ENCODE results near the gene GPX6. TPM values are rescaled to one million over a fixed set of nuclear protein-coding genes. Genes with fewer than 3 reads are reported as not detected.

The GPX6 gene
- total RNA-seq, 1 experiment from 2014 or later: not detected

DNA sequence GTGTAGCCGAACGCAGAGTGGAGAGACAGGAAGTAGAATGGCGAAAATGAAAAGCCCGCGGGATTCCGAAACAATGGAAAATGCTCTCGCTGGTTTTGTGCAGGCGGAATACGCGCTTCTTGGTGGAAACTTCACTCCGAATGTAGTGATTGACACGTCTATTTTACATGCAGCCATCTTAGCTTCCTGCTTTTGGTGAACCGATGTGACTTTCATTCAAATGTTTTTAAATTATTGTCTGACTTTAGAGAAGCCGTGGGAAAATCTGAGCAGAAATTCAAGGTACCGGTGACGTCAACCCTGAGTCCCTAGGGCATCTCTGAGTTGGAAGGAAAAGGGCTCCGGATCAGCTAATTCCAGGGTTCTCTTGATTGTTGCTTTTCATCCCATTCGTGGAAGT is 21.5 kb upstream of the GPX6 start:
- Histone ChIP-seq H3K9me3 (ENCODE audit: control insufficient read depth in 1 of 2, insufficient read depth in 1 of 2, low read depth in 1 of 2, low read length in 2 of 2) (no peaks in the 10 kb centered on the region), H3K4me3 (replicated peaks in 1 of 2; ENCODE audit: low read depth in 1 of 2, low read length in 2 of 2) (no peak overlapping the region), H3K27ac (ENCODE audit: low read depth, low read length) (no peak overlapping the region), H3K4me1 (ENCODE audit: control insufficient read depth in 1 of 2, insufficient read depth in 2 of 2, low read length in 2 of 2) (peaks cover 1 to 20% of the 10 kb centered on the region in 2 experiments; a peak in 3 of 4 replicates), H4K20me1 (ENCODE audit: insufficient read depth) (no peaks in the 10 kb centered on the region), H3K9ac (ENCODE audit: low read length) (no peak overlapping the region), H3K4me2 (ENCODE audit: low read length) (peak overlapping the region; percentile 69), H3K36me3 (ENCODE audit: control insufficient read depth in 1 of 2, insufficient read depth in 2 of 2, low read length in 2 of 2) (no peaks in the 10 kb centered on the region), H3K79me2 (ENCODE audit: insufficient read depth, low read length) (no peaks in the 10 kb centered on the region), H2AFZ (ENCODE audit: low read depth, low read length, poor library complexity, severe bottlenecking) (peak overlapping the region; percentile 81), H3K9me2 (ENCODE audit: insufficient read depth) (no peaks in the 10 kb centered on the region), H3K27me3 (ENCODE audit: insufficient read depth, low read length) (no peaks in the 10 kb centered on the region)
- intact Hi-C loops (cut with micrococcal nuclease): no loop called here
- ChIA-PET CTCF (interaction anchor here (1.2 to 1.3 kb wide), 2 partner anchors 15 to 48 kb away, joined by 3 to 4 read pairs; no protein-coding TSS in a partner anchor), RAD21 (ENCODE audit: low non-redundant PET in 1 of 2, low total read pairs in 2 of 2, uncharacterized antibody in 2 of 2, unreplicated experiment in 2 of 2) (no interaction called here), POLR2A (no interaction called here)
- BruUV-seq (replicated peaks): no TSS peak
- TF ChIP-seq ZBTB33 (IDR thresholded peaks at IDR 0.05; ENCODE audit: extremely low read depth, insufficient replicate concordance, low read length) (no peak), TCF7L2 (IDR thresholded peaks at IDR 0.05; ENCODE audit: borderline replicate concordance, extremely low read depth, insufficient read depth, insufficient read length) (no peak), EGR1 (IDR thresholded peaks at IDR 0.05; ENCODE audit: low read depth) (no peak), FOSL1 (IDR thresholded peaks at IDR 0.05; ENCODE audit: low read depth) (no peak), SIN3A (IDR thresholded peaks at IDR 0.05; ENCODE audit: low read depth) (no peak), POLR2AphosphoS5 (IDR thresholded peaks at IDR 0.05; ENCODE audit: low read depth, low read length) (no peak), POLR2A (IDR thresholded peaks at IDR 0.05; ENCODE audit: borderline replicate concordance, extremely low read depth, insufficient read depth, insufficient read length) (no peak), ZFX (IDR thresholded peaks at IDR 0.05) (no peak), EZH2phosphoT487 (IDR thresholded peaks at IDR 0.05; ENCODE audit: borderline replicate concordance) (no peak), CEBPB (IDR thresholded peaks at IDR 0.05; ENCODE audit: low read depth) (no peak), YY1 (IDR thresholded peaks at IDR 0.05; ENCODE audit: extremely low read depth, insufficient replicate concordance, low read depth, low read length) (no peak)
- TF ChIP-seq, protein P1, sequence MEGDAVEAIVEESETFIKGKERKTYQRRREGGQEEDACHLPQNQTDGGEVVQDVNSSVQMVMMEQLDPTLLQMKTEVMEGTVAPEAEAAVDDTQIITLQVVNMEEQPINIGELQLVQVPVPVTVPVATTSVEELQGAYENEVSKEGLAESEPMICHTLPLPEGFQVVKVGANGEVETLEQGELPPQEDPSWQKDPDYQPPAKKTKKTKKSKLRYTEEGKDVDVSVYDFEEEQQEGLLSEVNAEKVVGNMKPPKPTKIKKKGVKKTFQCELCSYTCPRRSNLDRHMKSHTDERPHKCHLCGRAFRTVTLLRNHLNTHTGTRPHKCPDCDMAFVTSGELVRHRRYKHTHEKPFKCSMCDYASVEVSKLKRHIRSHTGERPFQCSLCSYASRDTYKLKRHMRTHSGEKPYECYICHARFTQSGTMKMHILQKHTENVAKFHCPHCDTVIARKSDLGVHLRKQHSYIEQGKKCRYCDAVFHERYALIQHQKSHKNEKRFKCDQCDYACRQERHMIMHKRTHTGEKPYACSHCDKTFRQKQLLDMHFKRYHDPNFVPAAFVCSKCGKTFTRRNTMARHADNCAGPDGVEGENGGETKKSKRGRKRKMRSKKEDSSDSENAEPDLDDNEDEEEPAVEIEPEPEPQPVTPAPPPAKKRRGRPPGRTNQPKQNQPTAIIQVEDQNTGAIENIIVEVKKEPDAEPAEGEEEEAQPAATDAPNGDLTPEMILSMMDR (IDR thresholded peaks at IDR 0.05 in 2 of 3, conservative IDR thresholded peaks at IDR 0.05 in 1 of 3; ENCODE audit: borderline replicate concordance in 1 of 3, insufficient read depth in 1 of 3, low read depth in 2 of 3, low read length in 2 of 3): no peak
- TF ChIP-seq, protein P2, sequence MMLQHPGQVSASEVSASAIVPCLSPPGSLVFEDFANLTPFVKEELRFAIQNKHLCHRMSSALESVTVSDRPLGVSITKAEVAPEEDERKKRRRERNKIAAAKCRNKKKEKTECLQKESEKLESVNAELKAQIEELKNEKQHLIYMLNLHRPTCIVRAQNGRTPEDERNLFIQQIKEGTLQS (IDR thresholded peaks at IDR 0.05): no peak
- peak; percentile 33 for ATAC-seq
- DNase-seq (ENCODE audit: low read depth, low spot score): no peak

Data from HCT116 (cell line).